Measurements from ENCODE around the gene SMC6. TPM values are rescaled to one million over a fixed set of nuclear protein-coding genes. Genes with fewer than 3 reads are reported as not detected.

The SMC6 gene
- total and polyA plus RNA-seq, 4 donors: 6.9 to 34.8 (median 10.6) TPM

DNA sequence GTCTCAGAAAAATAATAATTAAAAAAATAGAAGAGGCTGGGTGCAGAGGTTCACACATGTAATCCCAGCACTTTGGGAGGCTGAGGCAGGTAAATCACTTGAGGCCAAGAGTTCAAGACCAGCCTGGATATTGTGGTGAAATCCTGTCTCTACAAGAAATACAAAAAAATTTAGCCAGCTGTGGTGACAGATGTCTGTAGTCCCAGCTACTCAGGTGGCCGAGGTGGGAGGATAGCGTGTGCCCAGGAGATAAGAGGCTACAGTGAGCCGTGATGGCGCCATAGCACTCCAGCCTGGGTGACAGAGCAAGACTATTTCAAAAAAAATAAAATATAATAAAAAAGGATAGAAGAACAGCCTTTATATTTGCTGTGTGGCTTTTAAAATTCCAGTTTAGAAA lies 35.9 kb downstream of the SMC6 start:
- Histone ChIP-seq H3K4me3 (no peak overlapping the region), H3K36me3 (ENCODE audit: control insufficient read depth in 4 of 4, insufficient read depth in 4 of 4, low read length in 4 of 4) (peaks cover 14 to 43% (median 27%) of the 10 kb centered on the region in 4 donors), H3K4me1 (ENCODE audit: control insufficient read depth in 5 of 5, insufficient read depth in 5 of 5, low read length in 5 of 5) (no peaks in the 10 kb centered on the region), H3K27me3 (ENCODE audit: control insufficient read depth in 3 of 3, insufficient read depth in 3 of 3, low read length in 2 of 3) (no peaks in the 10 kb centered on the region), H3K9ac (ENCODE audit: insufficient read depth in 1 of 2, low read length in 2 of 2) (no peak overlapping the region), H3K9me3 (ENCODE audit: control insufficient read depth in 4 of 4, insufficient read depth in 3 of 4, low read length in 3 of 4) (no peaks in the 10 kb centered on the region), H3K27ac (ENCODE audit: low read depth in 1 of 2, low read length in 1 of 2) (no peak overlapping the region)
- TF ChIP-seq, protein P1, sequence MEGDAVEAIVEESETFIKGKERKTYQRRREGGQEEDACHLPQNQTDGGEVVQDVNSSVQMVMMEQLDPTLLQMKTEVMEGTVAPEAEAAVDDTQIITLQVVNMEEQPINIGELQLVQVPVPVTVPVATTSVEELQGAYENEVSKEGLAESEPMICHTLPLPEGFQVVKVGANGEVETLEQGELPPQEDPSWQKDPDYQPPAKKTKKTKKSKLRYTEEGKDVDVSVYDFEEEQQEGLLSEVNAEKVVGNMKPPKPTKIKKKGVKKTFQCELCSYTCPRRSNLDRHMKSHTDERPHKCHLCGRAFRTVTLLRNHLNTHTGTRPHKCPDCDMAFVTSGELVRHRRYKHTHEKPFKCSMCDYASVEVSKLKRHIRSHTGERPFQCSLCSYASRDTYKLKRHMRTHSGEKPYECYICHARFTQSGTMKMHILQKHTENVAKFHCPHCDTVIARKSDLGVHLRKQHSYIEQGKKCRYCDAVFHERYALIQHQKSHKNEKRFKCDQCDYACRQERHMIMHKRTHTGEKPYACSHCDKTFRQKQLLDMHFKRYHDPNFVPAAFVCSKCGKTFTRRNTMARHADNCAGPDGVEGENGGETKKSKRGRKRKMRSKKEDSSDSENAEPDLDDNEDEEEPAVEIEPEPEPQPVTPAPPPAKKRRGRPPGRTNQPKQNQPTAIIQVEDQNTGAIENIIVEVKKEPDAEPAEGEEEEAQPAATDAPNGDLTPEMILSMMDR (IDR thresholded peaks at IDR 0.05; ENCODE audit: control extremely low read depth, extremely low read depth): no peak
- no peak for ATAC-seq (ENCODE audit: insufficient read depth, low FRiP score)
- WGBS, 2 donors: 91 to 96% methylated on average over 4 of the region's 4 CpGs
- DNase-seq: no peak

DNA sequence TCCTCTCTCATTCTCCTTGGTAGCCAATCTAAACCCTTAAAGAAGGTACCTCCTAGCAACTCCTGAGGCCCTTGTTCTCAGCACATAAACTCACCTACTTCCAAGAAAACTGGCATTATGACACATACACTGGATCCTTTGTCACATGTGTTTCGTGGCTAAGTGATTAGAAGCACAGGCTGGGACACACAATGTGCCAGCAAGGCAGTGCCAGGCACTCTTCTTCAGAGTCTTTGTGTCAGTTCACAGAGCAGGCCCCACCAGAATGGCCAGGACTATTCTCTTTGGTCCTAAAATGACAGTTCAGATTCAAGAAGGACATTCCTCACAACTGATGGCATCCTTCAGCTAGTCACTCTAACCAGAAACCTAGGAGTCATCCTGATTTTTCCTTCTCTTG lies 40.3 kb downstream of the SMC6 start:
- DNase-seq (no peak), ATAC-seq (ENCODE audit: insufficient read depth, low FRiP score) (no peak)
- H3K36me3 ChIP-seq (ENCODE audit: control insufficient read depth in 4 of 4, insufficient read depth in 4 of 4, low read length in 4 of 4): peaks cover 15 to 37% (median 25%) of the 10 kb centered on the region in 4 donors
- H3K4me3 ChIP-seq: no peak overlapping the region
- no peaks in the 10 kb centered on the region for H3K9me3 ChIP-seq (ENCODE audit: control insufficient read depth in 4 of 4, insufficient read depth in 3 of 4, low read length in 3 of 4)
- H3K27ac ChIP-seq (ENCODE audit: low read depth in 1 of 2, low read length in 1 of 2): no peak overlapping the region
- no peaks in the 10 kb centered on the region for H3K27me3 ChIP-seq (ENCODE audit: control insufficient read depth in 3 of 3, insufficient read depth in 3 of 3, low read length in 2 of 3)
- TF ChIP-seq, protein P1 (IDR thresholded peaks at IDR 0.05; ENCODE audit: control extremely low read depth, extremely low read depth): no peak
- no peaks in the 10 kb centered on the region for H3K4me1 ChIP-seq (ENCODE audit: control insufficient read depth in 5 of 5, insufficient read depth in 5 of 5, low read length in 5 of 5)
- no peak overlapping the region for H3K9ac ChIP-seq (ENCODE audit: insufficient read depth in 1 of 2, low read length in 2 of 2)
- WGBS, 2 donors: 92 to 95% methylated on average over 1 of the region's 1 CpG

DNA sequence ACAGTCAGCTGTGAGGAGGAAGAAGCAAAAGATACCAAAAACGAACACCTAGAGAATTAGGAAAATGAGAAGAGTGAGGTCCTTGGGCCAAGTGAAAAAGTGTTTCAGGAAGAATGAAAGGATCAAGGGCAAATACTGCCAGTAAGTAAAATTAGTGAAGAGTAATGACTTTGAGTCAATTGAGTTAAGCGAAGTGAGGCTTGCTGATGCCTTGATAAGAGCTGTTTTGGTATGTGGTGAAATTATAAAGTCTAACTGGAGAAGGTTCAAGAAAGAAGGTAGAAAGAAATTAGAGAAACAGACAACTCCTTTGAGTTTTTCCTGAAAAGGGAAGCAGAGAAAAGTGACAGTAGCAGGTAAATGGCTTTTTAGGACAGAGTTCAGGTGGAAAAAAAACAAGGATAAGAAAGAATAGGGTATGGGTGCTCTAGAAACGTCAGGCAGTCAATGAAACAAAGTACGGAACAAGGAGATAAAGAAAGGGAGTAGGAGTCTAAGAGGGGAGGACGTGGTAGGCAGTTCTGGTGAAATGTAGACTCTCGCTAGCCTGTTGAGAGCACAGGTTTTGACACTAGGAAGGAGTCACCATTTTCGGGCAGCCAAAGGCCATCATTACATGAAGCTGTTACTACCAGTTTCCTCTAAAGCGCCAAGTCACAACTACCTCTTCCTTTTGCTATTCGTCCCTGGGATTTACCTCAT lies 42.9 kb downstream of the SMC6 start:
- Histone ChIP-seq H3K4me1 (ENCODE audit: control insufficient read depth in 5 of 5, insufficient read depth in 5 of 5, low read length in 5 of 5) (no peaks in the 10 kb centered on the region), H3K9ac (ENCODE audit: insufficient read depth in 1 of 2, low read length in 2 of 2) (no peak overlapping the region), H3K27ac (ENCODE audit: low read depth in 1 of 2, low read length in 1 of 2) (no peak overlapping the region), H3K27me3 (ENCODE audit: control insufficient read depth in 3 of 3, insufficient read depth in 3 of 3, low read length in 2 of 3) (no peaks in the 10 kb centered on the region), H3K9me3 (ENCODE audit: control insufficient read depth in 4 of 4, insufficient read depth in 3 of 4, low read length in 3 of 4) (peaks cover 0 to 3% (median 0%) of the 10 kb centered on the region in 4 donors), H3K4me3 (no peak overlapping the region), H3K36me3 (ENCODE audit: control insufficient read depth in 4 of 4, insufficient read depth in 4 of 4, low read length in 4 of 4) (peaks cover 15 to 27% (median 24%) of the 10 kb centered on the region in 4 donors)
- WGBS, 2 donors: 90 to 94% methylated on average over 9 of the region's 9 CpGs
- DNase-seq (no peak), ATAC-seq (ENCODE audit: insufficient read depth, low FRiP score) (no peak)
- TF ChIP-seq, protein P1 (IDR thresholded peaks at IDR 0.05; ENCODE audit: control extremely low read depth, extremely low read depth): no peak
